Duodenal mucosa (tissue), 2 donors: ENCODE results near the gene SOWAHA.

Experiments used
- H3K27ac ChIP-seq: one replicate; pipeline ENCODE4 v1.7.0; 2013; ENCODE audit warnings: low read depth, low read length
- H3K27me3 ChIP-seq, 2 donors: one replicate each; pipeline ENCODE4 v1.7.0; 2013; ENCODE audit warnings: low read length in 2 of 2, control low read depth in 1 of 2; ENCODE audit not compliant: insufficient read depth in 2 of 2, control insufficient read depth in 1 of 2
- H3K36me3 ChIP-seq, 2 donors: one replicate each; pipeline ENCODE4 v1.7.0; 2013; ENCODE audit warnings: low read length in 2 of 2, control low read depth in 1 of 2; ENCODE audit not compliant: insufficient read depth in 2 of 2, control insufficient read depth in 1 of 2
- H3K4me1 ChIP-seq, 2 donors: one replicate each; pipeline ENCODE4 v1.7.0; 2013; ENCODE audit warnings: low read length in 2 of 2, control low read depth in 1 of 2; ENCODE audit not compliant: insufficient read depth in 2 of 2, control insufficient read depth in 1 of 2
- H3K4me3 ChIP-seq, 2 donors: one replicate each; pipeline ENCODE4 v1.7.0; 2013; ENCODE audit warnings: low read length in 2 of 2, low read depth in 1 of 2
- H3K9ac ChIP-seq, 2 donors: one replicate each; pipeline ENCODE4 v1.7.0; 2013; ENCODE audit warnings: low read length in 2 of 2, low read depth in 1 of 2
- H3K9me3 ChIP-seq, 2 donors: one replicate each; pipeline ENCODE4 v1.7.0; 2013; ENCODE audit warnings: low read length in 2 of 2, control low read depth in 1 of 2; ENCODE audit not compliant: control insufficient read depth in 1 of 2

SOWAHA gene

DNA sequence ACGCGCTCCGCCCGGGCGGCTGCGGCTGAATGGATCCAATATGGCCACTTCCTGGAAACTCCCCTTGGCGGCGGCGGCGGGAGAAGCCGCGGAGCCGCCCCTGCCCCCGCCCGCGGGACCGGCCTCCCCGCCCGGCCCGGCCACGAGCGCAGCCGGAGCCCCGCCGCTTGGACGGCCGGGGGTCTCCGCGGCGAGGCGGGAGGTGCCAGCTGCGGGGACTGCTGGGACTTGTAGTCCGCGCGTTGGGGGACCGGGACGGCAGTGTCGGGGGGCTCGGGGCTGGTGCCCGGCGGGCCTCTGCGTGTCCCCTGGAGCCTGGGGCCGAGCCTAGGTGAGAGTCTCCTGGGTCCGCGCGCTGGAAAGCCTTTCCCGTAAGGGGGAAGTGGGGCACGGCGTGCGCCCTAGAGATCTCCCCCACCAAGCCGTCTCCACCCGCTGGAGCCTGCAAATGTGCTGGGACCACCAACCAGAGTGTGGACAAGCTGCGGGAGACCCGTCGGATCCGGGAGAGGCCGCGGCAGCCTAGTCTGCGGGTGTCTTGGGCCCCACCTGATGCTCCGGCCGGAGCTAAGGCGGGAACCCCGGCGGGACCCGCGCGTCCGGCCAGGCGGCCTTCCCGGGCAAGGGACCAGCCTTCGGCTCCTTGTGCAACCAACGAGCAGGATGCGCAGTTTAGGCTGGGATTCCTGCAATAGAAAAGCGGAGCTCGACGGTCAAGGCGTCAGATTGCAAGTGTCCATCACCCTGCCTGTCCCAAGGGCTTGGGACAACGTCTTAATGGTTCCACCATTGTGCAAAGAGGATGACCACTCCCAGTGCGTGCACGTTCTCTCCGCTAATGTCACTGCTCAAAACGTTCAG is 35.7 kb upstream of the SOWAHA start, which contains the start of gene SEPTIN8:
TSS of gene SEPTIN8 (minus strand) at position 31 of the 861 bp plus-strand sequence. CDS start 102 bp downstream, outside the sequence.
- H3K27ac ChIP-seq, result peak within 1 kb of the TSS; percentile 14
- peak within 1 kb of the TSS; percentile 74 to 83 for H3K9ac ChIP-seq
- H3K27me3 ChIP-seq, result peaks cover 0 to 2% of the 10 kb centered on the region in 2 donors
- peak within 1 kb of the TSS; percentile 79 to 89 for H3K4me3 ChIP-seq
- H3K9me3 ChIP-seq, result no peaks in the 10 kb centered on the region
- H3K4me1 ChIP-seq, result peaks cover 30 to 33% of the 10 kb centered on the region in 2 donors
- no peaks in the 10 kb centered on the region for H3K36me3 ChIP-seq

DNA sequence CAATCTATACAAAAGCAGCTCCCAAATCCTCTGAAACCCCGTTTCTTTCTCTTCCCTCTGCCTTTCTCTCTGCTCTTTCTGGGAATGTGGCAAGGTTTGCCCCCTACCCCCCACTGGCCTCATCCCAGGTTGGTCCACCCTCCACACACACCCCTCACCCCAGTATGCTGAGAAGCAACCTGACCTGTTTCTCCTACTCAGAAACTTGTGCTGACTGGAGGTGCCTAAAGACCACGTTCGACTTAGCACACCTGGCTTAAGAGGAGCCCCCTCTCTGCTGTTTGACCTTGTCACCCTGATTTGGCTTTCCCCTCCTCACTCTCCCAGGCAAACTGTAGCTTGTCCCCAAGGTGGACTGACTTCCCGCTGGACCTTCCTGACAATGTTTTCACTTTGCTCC is 35.0 kb upstream of the SOWAHA start:
- Histone ChIP-seq H3K9me3 (no peaks in the 10 kb centered on the region), H3K9ac (peak overlapping the region in 1 of 2 donors; percentile 83), H3K27ac (no peak overlapping the region), H3K36me3 (no peaks in the 10 kb centered on the region), H3K4me3 (peak overlapping the region; percentile 79 to 89), H3K27me3 (peaks cover 0 to 2% of the 10 kb centered on the region in 2 donors), H3K4me1 (peaks cover 30 to 33% of the 10 kb centered on the region in 2 donors)

- no peaks in the 10 kb centered on the region for H3K36me3 ChIP-seq
- no peaks in the 10 kb centered on the region for H3K9me3 ChIP-seq
- peaks cover 30 to 33% of the 10 kb centered on the region in 2 donors for H3K4me1 ChIP-seq
- peaks cover 0 to 2% of the 10 kb centered on the region in 2 donors for H3K27me3 ChIP-seq
- no peak overlapping the region for H3K9ac ChIP-seq
- no peak overlapping the region for H3K27ac ChIP-seq
- H3K4me3 ChIP-seq, result no peak overlapping the region
Observed at GRCh38 chr5:132778856-132779255, 34.2 kb upstream of the SOWAHA start.

- Histone ChIP-seq H3K9ac (no peak overlapping the region), H3K9me3 (no peaks in the 10 kb centered on the region), H3K4me1 (peaks cover 22 to 24% of the 10 kb centered on the region in 2 donors), H3K36me3 (no peaks in the 10 kb centered on the region), H3K27ac (no peak overlapping the region), H3K4me3 (no peak overlapping the region), H3K27me3 (peaks cover 0 to 2% of the 10 kb centered on the region in 2 donors)
Observed at GRCh38 chr5:132779961-132780360, 33.1 kb upstream of the SOWAHA start.

GRCh38 chr5:132780577-132780976 is 32.5 kb upstream of the SOWAHA start:
- Histone ChIP-seq H3K4me1 (peaks cover 16 to 18% of the 10 kb centered on the region in 2 donors), H3K4me3 (no peak overlapping the region), H3K9ac (no peak overlapping the region), H3K27me3 (peaks cover 0 to 2% of the 10 kb centered on the region in 2 donors), H3K27ac (no peak overlapping the region), H3K9me3 (no peaks in the 10 kb centered on the region), H3K36me3 (no peaks in the 10 kb centered on the region)

DNA sequence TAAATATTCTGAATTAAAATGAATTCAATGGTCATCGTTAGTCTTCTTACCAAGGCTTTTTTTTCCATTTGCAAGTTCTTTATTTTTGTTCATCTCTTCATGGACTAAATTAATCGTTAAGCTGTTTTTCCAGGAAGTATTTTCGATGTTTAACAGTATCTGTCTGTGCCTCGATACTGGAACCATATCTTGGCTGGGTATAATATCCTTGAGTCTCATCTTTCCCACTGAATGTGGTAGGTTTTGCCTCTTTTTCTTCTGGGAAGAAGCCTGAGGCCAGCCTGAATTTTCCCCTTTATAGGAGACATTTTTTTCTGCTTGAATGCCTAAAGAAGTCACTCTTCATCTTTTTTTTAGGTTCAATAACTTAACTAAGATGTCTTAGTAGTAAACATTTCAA is 32.1 kb upstream of the SOWAHA start:
- no peak overlapping the region for H3K9ac ChIP-seq
- no peak overlapping the region for H3K4me3 ChIP-seq
- H3K27ac ChIP-seq, result no peak overlapping the region
- peaks cover 11 to 13% of the 10 kb centered on the region in 2 donors for H3K4me1 ChIP-seq
- H3K27me3 ChIP-seq, result peaks cover 0 to 2% of the 10 kb centered on the region in 2 donors
- no peaks in the 10 kb centered on the region for H3K36me3 ChIP-seq
- no peaks in the 10 kb centered on the region for H3K9me3 ChIP-seq

- Histone ChIP-seq H3K9me3 (no peaks in the 10 kb centered on the region), H3K27ac (no peak overlapping the region), H3K27me3 (peaks cover 0 to 2% of the 10 kb centered on the region in 2 donors), H3K36me3 (no peaks in the 10 kb centered on the region), H3K4me3 (no peak overlapping the region), H3K4me1 (peaks cover 9 to 10% of the 10 kb centered on the region in 2 donors), H3K9ac (no peak overlapping the region)
Observed at GRCh38 chr5:132782101-132782500, 31.0 kb upstream of the SOWAHA start.

- H3K36me3 ChIP-seq, result no peaks in the 10 kb centered on the region
- H3K4me1 ChIP-seq, result no peaks in the 10 kb centered on the region
- no peaks in the 10 kb centered on the region for H3K9me3 ChIP-seq
- H3K4me3 ChIP-seq, result no peak overlapping the region
- no peaks in the 10 kb centered on the region for H3K27me3 ChIP-seq
- no peak overlapping the region for H3K9ac ChIP-seq
- H3K27ac ChIP-seq, result no peak overlapping the region
Observed at GRCh38 chr5:132785365-132785764, 27.7 kb upstream of the SOWAHA start.

GRCh38 chr5:132785864-132786263 is 27.2 kb upstream of the SOWAHA start:
- Histone ChIP-seq H3K4me3 (no peak overlapping the region), H3K9ac (no peak overlapping the region), H3K27me3 (no peaks in the 10 kb centered on the region), H3K27ac (no peak overlapping the region), H3K36me3 (no peaks in the 10 kb centered on the region), H3K4me1 (no peaks in the 10 kb centered on the region), H3K9me3 (no peaks in the 10 kb centered on the region)

DNA sequence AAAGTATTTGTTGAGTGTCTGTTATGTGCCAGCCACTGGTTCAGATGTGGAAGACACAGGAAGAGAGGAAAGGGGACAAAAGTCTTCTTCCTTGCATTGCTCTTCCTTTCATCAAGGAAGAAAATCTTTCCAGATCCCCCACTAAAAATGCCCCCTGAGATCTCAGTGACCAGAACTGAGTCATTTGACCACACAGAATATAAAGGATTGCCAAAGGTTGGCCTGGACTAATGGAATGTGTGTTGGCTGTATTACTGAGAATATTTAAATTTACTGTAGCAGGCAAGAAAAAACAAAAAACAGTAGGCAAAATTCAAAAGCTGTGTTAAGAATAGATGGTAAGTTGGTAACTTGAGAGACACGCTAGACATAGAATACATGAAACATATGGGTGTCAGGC is 26.0 kb upstream of the SOWAHA start:
- no peaks in the 10 kb centered on the region for H3K9me3 ChIP-seq
- H3K4me1 ChIP-seq, result no peaks in the 10 kb centered on the region
- H3K9ac ChIP-seq, result no peak overlapping the region
- no peak overlapping the region for H3K27ac ChIP-seq
- H3K27me3 ChIP-seq, result no peaks in the 10 kb centered on the region
- H3K4me3 ChIP-seq, result no peak overlapping the region
- no peaks in the 10 kb centered on the region for H3K36me3 ChIP-seq
